MM.1S (cell line): Measurements from ENCODE around the gene CADPS.

Source experiments
- DNase-seq: peaks from one replicate; pipeline ENCODE4 v3.0.0-alpha.2; 2015
- H2AFZ ChIP-seq: fragments of 300-600 bp; sonication (generic); 2 replicates; pipeline ENCODE4 v1.6.0; 2016; ENCODE audit warnings: antibody characterized with exemption, low read length
- H3F3A ChIP-seq: fragments of 300-600 bp; sonication (generic); 2 replicates; pipeline ENCODE4 v1.6.1; 2016; ENCODE audit warnings: mild to moderate bottlenecking, antibody characterized with exemption, low read length, moderate library complexity, mixed read lengths; ENCODE audit not compliant: insufficient read depth
- H3K27ac ChIP-seq: fragments of 300-600 bp; sonication (generic); 2 replicates; pipeline ENCODE4 v1.5.1; 2016; ENCODE audit warnings: mild to moderate bottlenecking, low read length
- H3K27me3 ChIP-seq: fragments of 300-600 bp; sonication (generic); replicated peaks from 2 replicates; pipeline ENCODE4 v1.6.0; 2016; ENCODE audit warnings: low read length; ENCODE audit not compliant: insufficient read depth
- H3K36me3 ChIP-seq: fragments of 300-600 bp; sonication (generic); replicated peaks from 2 replicates; pipeline ENCODE4 v1.6.1; 2016; ENCODE audit warnings: mild to moderate bottlenecking, low read length, mixed read lengths; ENCODE audit not compliant: insufficient read depth
- H3K4me1 ChIP-seq: fragments of 300-600 bp; sonication (generic); 2 replicates; pipeline ENCODE4 v1.6.1; 2016; ENCODE audit warnings: low read length, mixed read lengths
- H3K4me2 ChIP-seq: fragments of 300-600 bp; sonication (generic); 2 replicates; pipeline ENCODE4 v1.6.0; 2016; ENCODE audit warnings: low read depth, low read length
- H3K4me3 ChIP-seq: fragments of 300-600 bp; sonication (generic); 2 replicates; pipeline ENCODE4 v1.5.1; 2016; ENCODE audit warnings: low read length, mixed read lengths
- H3K79me2 ChIP-seq: fragments of 300-600 bp; sonication (generic); 2 replicates; pipeline ENCODE4 v1.6.1; 2016; ENCODE audit warnings: mixed run types, low read length, mixed read lengths
- H3K9ac ChIP-seq: fragments of 300-600 bp; sonication (generic); 2 replicates; pipeline ENCODE4 v1.6.1; 2016; ENCODE audit warnings: low read length, mixed read lengths
- H3K9me2 ChIP-seq: fragments of 300-600 bp; sonication (generic); replicated peaks from 2 replicates; pipeline ENCODE4 v1.6.1; 2016; ENCODE audit warnings: mild to moderate bottlenecking, low read length, mixed read lengths; ENCODE audit not compliant: insufficient read depth
- H3K9me3 ChIP-seq: fragments of 300-600 bp; sonication (generic); replicated peaks from 2 replicates; pipeline ENCODE4 v1.6.1; 2016; ENCODE audit warnings: mild to moderate bottlenecking, low read length, mixed read lengths; ENCODE audit not compliant: insufficient read depth
- H4K20me1 ChIP-seq: fragments of 300-600 bp; sonication (generic); 2 replicates; pipeline ENCODE4 v1.6.1; 2016; ENCODE audit warnings: mild to moderate bottlenecking, low read length, moderate library complexity, mixed read lengths; ENCODE audit not compliant: insufficient read depth
- EZH2 ChIP-seq: fragments of 300-600 bp; sonication (generic); optimal IDR thresholded peaks from 2 replicates; pipeline ENCODE3; 2017; ENCODE audit warnings: low read depth, mild to moderate bottlenecking, antibody characterized with exemption, low read length, mixed read lengths
- EZH2phosphoT487 ChIP-seq: fragments of 300-600 bp; sonication (generic); IDR thresholded peaks from 2 replicates; pipeline ENCODE4 v1.6.1; 2018; ENCODE audit warnings: antibody characterized with exemption, low read length
- TF ChIP-seq, protein P1 (sequence below): fragments of 300-600 bp; sonication (generic); IDR thresholded peaks from 2 replicates; pipeline ENCODE4 v1.5.1; 2016; ENCODE audit warnings: antibody characterized with exemption, low read length, mixed read lengths

CADPS gene

DNA sequence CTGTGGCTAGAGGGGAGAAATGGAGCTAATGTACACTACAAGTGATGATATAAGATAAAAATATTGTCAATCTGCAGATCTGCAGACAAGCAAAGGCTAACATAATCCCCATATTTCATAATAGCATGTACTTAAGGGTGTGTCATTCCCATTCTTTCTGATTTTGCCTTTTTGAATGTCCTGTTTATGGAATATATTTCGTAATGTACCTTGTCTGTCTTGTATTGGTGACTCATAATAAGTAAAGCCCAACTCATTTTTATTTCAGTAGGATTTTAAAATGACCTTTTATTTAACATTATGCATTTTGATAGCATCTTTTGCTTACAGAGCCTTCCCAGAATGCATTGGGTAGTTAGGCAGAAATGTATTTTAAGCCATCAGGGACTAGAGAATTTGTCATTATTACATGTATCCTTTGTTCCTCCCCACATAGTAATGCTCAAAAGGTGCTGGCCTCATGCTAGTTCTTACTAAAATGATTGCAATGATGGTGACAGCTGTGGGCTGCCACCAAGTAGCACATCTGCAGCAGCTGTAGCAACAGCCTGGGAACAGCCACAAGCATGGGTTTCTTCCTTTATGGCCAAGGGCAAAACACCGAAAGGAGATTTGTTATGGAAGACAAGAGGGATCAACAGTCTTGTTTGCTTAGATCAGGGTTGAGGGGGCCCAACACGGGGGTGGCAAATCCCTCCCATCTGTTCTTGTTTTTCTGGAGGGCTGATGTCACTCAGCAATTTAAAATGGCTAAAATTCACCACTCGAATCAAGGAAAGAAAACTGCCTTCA is 188.5 kb downstream of the CADPS start:
- Histone ChIP-seq H3K27ac (no peak overlapping the region), H3K79me2 (no peaks in the 10 kb centered on the region), H3K4me1 (no peaks in the 10 kb centered on the region), H3F3A (no peaks in the 10 kb centered on the region), H2AFZ (no peak overlapping the region), H3K36me3 (no peaks in the 10 kb centered on the region), H3K9me3 (no peaks in the 10 kb centered on the region), H3K9me2 (no peaks in the 10 kb centered on the region), H3K9ac (no peak overlapping the region), H3K4me3 (no peak overlapping the region), H4K20me1 (no peaks in the 10 kb centered on the region), H3K27me3 (no peaks in the 10 kb centered on the region), H3K4me2 (no peak overlapping the region)
- no peak for DNase-seq
- no peak for TF ChIP-seq EZH2phosphoT487
- TF ChIP-seq, protein P1, sequence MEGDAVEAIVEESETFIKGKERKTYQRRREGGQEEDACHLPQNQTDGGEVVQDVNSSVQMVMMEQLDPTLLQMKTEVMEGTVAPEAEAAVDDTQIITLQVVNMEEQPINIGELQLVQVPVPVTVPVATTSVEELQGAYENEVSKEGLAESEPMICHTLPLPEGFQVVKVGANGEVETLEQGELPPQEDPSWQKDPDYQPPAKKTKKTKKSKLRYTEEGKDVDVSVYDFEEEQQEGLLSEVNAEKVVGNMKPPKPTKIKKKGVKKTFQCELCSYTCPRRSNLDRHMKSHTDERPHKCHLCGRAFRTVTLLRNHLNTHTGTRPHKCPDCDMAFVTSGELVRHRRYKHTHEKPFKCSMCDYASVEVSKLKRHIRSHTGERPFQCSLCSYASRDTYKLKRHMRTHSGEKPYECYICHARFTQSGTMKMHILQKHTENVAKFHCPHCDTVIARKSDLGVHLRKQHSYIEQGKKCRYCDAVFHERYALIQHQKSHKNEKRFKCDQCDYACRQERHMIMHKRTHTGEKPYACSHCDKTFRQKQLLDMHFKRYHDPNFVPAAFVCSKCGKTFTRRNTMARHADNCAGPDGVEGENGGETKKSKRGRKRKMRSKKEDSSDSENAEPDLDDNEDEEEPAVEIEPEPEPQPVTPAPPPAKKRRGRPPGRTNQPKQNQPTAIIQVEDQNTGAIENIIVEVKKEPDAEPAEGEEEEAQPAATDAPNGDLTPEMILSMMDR, result no peak
- no peak for TF ChIP-seq EZH2

DNA sequence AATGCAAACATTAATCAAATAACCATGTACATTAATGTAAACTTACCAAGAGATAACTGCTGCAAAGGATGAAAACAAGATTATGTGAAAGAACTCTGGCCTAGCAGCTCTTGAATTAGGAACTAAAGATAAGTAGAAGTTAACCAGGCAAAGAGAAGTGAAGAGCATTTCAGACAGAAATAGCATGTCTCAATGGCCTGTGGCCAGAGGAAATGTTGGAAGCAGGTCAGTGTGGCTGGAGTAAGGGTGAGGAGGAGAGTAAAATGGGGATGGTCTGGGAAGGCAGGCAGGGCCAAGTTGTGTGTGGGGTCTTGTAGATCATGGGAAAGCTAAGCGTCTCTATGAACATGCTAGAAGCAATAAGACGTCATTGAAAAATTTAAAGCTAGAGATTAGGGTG is 192.4 kb downstream of the CADPS start:
- H3F3A ChIP-seq, result no peaks in the 10 kb centered on the region
- DNase-seq, result no peak

DNA sequence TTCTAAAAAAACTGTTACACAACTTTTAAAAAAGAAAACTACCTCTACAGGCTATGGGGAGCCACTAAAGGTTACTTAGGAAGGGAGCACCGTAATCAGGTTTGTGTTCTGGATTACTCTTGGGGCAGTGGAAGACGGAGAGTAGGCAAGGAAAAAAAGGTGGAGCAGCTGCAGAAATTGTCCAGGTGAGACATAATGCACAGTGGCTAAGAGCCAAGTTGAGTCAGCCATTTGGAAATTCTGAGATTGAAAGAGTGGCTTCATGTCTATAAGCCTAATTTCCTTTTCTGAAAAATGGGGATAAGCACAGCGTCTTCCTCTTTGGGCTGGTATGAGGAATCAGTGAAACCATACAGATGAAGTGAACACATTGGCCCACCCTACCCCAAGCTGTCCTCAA is 195.2 kb downstream of the CADPS start:
- no peaks in the 10 kb centered on the region for H3K4me1 ChIP-seq
- H3K27me3 ChIP-seq, result no peaks in the 10 kb centered on the region
- no peaks in the 10 kb centered on the region for H3K79me2 ChIP-seq
- no peaks in the 10 kb centered on the region for H3K36me3 ChIP-seq
- TF ChIP-seq EZH2phosphoT487, result no peak
- TF ChIP-seq, protein P1, result no peak
- no peak for TF ChIP-seq EZH2
- DNase-seq, result no peak
- no peaks in the 10 kb centered on the region for H3K9me3 ChIP-seq
- H2AFZ ChIP-seq, result no peak overlapping the region
- H3K9me2 ChIP-seq, result no peaks in the 10 kb centered on the region
- H3K4me3 ChIP-seq, result no peak overlapping the region
- no peaks in the 10 kb centered on the region for H4K20me1 ChIP-seq
- no peaks in the 10 kb centered on the region for H3F3A ChIP-seq
- no peak overlapping the region for H3K27ac ChIP-seq
- H3K9ac ChIP-seq, result no peak overlapping the region
- H3K4me2 ChIP-seq, result no peak overlapping the region

More for the DNA sequence above, 192.4 kb downstream of the CADPS start:
- Histone ChIP-seq H3K4me3 (no peak overlapping the region), H3K9me3 (no peaks in the 10 kb centered on the region), H3K9me2 (no peaks in the 10 kb centered on the region), H3K4me2 (no peak overlapping the region), H3K79me2 (no peaks in the 10 kb centered on the region), H3K4me1 (no peaks in the 10 kb centered on the region), H3K27ac (no peak overlapping the region), H3K36me3 (no peaks in the 10 kb centered on the region), H3K27me3 (no peaks in the 10 kb centered on the region), H3K9ac (no peak overlapping the region), H2AFZ (no peak overlapping the region), H4K20me1 (no peaks in the 10 kb centered on the region)
- no peak for TF ChIP-seq EZH2phosphoT487
- no peak for TF ChIP-seq EZH2

DNA sequence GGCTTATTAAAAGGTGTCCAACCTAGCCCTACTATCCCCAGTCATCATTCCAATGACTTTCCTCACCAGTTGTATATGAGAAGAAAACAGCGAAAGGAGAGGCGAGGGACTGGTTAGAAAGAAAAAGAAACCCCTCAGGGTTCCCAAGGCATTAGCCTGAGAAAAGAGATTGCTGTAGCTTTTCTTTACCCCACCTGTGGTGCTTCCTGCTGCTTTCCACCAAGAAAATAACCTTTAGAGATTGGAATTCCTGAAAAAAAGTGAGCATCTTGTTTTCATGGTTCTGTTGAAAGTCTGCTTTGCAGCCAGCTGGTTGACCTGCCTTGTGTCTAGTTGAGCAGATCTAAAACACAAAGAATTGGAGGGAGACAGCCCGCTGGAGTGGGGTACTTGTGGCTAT is 196.4 kb downstream of the CADPS start:
- no peak for DNase-seq
- no peaks in the 10 kb centered on the region for H3K9me3 ChIP-seq
- H3K9me2 ChIP-seq, result no peaks in the 10 kb centered on the region
- H3K4me1 ChIP-seq, result no peaks in the 10 kb centered on the region
- no peak overlapping the region for H2AFZ ChIP-seq
- H3K79me2 ChIP-seq, result no peaks in the 10 kb centered on the region
- no peaks in the 10 kb centered on the region for H4K20me1 ChIP-seq
- H3K27ac ChIP-seq, result no peak overlapping the region
- H3K4me2 ChIP-seq, result no peak overlapping the region
- H3F3A ChIP-seq, result no peaks in the 10 kb centered on the region
- H3K36me3 ChIP-seq, result no peaks in the 10 kb centered on the region
- H3K4me3 ChIP-seq, result no peak overlapping the region
- TF ChIP-seq EZH2phosphoT487 (no peak), EZH2 (no peak)
- TF ChIP-seq, protein P1, result no peak
- H3K27me3 ChIP-seq, result no peaks in the 10 kb centered on the region
- H3K9ac ChIP-seq, result no peak overlapping the region
